ENCODE results near the gene HINT3.

The HINT3 gene

GRCh38 chr6:125923366-125923877, 33.1 kb upstream of the HINT3 start:
- Histone ChIP-seq H3K36me3 (ENCODE audit: control insufficient read depth, insufficient read depth, low read length) (no peaks in the 10 kb centered on the region), H3K4me2 (ENCODE audit: low read length) (no peak overlapping the region), H3K79me1 (ENCODE audit: low read length) (no peaks in the 10 kb centered on the region), H2BK120ac (ENCODE audit: low read depth, low read length) (no peak overlapping the region), H3K23ac (ENCODE audit: low read length) (no peak overlapping the region), H2BK15ac (replicated peaks; ENCODE audit: low read depth) (no peak overlapping the region), H3K79me2 (ENCODE audit: control insufficient read depth, insufficient read depth, low read length) (no peaks in the 10 kb centered on the region), H3K27ac (ENCODE audit: low read depth, low read length) (no peak overlapping the region), H3K56ac (ENCODE audit: low read length) (no peak overlapping the region), H3K4me3 (ENCODE audit: low read length) (no peak overlapping the region), H3K9ac (ENCODE audit: low read length) (no peak overlapping the region), H4K5ac (ENCODE audit: low read length) (no peak overlapping the region), H3K18ac (ENCODE audit: low read length) (no peak overlapping the region), H2BK5ac (ENCODE audit: low read length) (no peak overlapping the region), H3K27me3 (ENCODE audit: insufficient read depth, low read length, poor library complexity) (no peaks in the 10 kb centered on the region), H2AK5ac (ENCODE audit: low read length) (no peak overlapping the region), H3K4ac (ENCODE audit: low read depth, low read length) (no peak overlapping the region), H4K8ac (ENCODE audit: low read depth, low read length) (no peak overlapping the region), H3K4me1 (ENCODE audit: control insufficient read depth, low read depth, low read length) (no peaks in the 10 kb centered on the region)
- no CpG with 5 or more reads among the region's 4 CpGs for WGBS (ENCODE audit: extremely low coverage, insufficient coverage, low lambda C conversion rate)
- DNase-seq, result no peak

- H3K4me2 ChIP-seq (ENCODE audit: low read length), result no peak overlapping the region
- no peak overlapping the region for H3K18ac ChIP-seq (ENCODE audit: low read length)
- H3K27ac ChIP-seq (ENCODE audit: low read depth, low read length), result no peak overlapping the region
- no peak overlapping the region for H3K23ac ChIP-seq (ENCODE audit: low read length)
- H3K27me3 ChIP-seq (ENCODE audit: insufficient read depth, low read length, poor library complexity), result no peaks in the 10 kb centered on the region
- no peak overlapping the region for H3K4ac ChIP-seq (ENCODE audit: low read depth, low read length)
- no peak for DNase-seq
- H4K8ac ChIP-seq (ENCODE audit: low read depth, low read length), result no peak overlapping the region
- no peaks in the 10 kb centered on the region for H3K79me1 ChIP-seq (ENCODE audit: low read length)
- no peaks in the 10 kb centered on the region for H3K4me1 ChIP-seq (ENCODE audit: control insufficient read depth, low read depth, low read length)
- no peaks in the 10 kb centered on the region for H3K36me3 ChIP-seq (ENCODE audit: control insufficient read depth, insufficient read depth, low read length)
- H3K9ac ChIP-seq (ENCODE audit: low read length), result no peak overlapping the region
- H2BK5ac ChIP-seq (ENCODE audit: low read length), result no peak overlapping the region
- H2BK15ac ChIP-seq (replicated peaks; ENCODE audit: low read depth), result no peak overlapping the region
- H3K56ac ChIP-seq (ENCODE audit: low read length), result no peak overlapping the region
- no CpG with 5 or more reads among the region's 2 CpGs for WGBS (ENCODE audit: extremely low coverage, insufficient coverage, low lambda C conversion rate)
- no peak overlapping the region for H2BK120ac ChIP-seq (ENCODE audit: low read depth, low read length)
- H3K79me2 ChIP-seq (ENCODE audit: control insufficient read depth, insufficient read depth, low read length), result no peaks in the 10 kb centered on the region
- no peak overlapping the region for H3K4me3 ChIP-seq (ENCODE audit: low read length)
- H4K5ac ChIP-seq (ENCODE audit: low read length), result no peak overlapping the region
- no peak overlapping the region for H2AK5ac ChIP-seq (ENCODE audit: low read length)
Measured at GRCh38 chr6:125924169-125924568, 32.4 kb upstream of the HINT3 start.

GRCh38 chr6:125924697-125925358, 31.7 kb upstream of the HINT3 start:
- H2BK15ac ChIP-seq (replicated peaks; ENCODE audit: low read depth), result no peak overlapping the region
- no peak overlapping the region for H2BK5ac ChIP-seq (ENCODE audit: low read length)
- H3K4me2 ChIP-seq (ENCODE audit: low read length), result no peak overlapping the region
- H2AK5ac ChIP-seq (ENCODE audit: low read length), result no peak overlapping the region
- H4K8ac ChIP-seq (ENCODE audit: low read depth, low read length), result no peak overlapping the region
- no peaks in the 10 kb centered on the region for H3K79me2 ChIP-seq (ENCODE audit: control insufficient read depth, insufficient read depth, low read length)
- no peak overlapping the region for H3K27ac ChIP-seq (ENCODE audit: low read depth, low read length)
- no peak overlapping the region for H2BK120ac ChIP-seq (ENCODE audit: low read depth, low read length)
- H3K36me3 ChIP-seq (ENCODE audit: control insufficient read depth, insufficient read depth, low read length), result no peaks in the 10 kb centered on the region
- no peak overlapping the region for H3K56ac ChIP-seq (ENCODE audit: low read length)
- H3K4me3 ChIP-seq (ENCODE audit: low read length), result no peak overlapping the region
- no peak overlapping the region for H3K18ac ChIP-seq (ENCODE audit: low read length)
- H3K27me3 ChIP-seq (ENCODE audit: insufficient read depth, low read length, poor library complexity), result no peaks in the 10 kb centered on the region
- H3K23ac ChIP-seq (ENCODE audit: low read length), result no peak overlapping the region
- H3K79me1 ChIP-seq (ENCODE audit: low read length), result no peaks in the 10 kb centered on the region
- no peak overlapping the region for H3K9ac ChIP-seq (ENCODE audit: low read length)
- H3K4ac ChIP-seq (ENCODE audit: low read depth, low read length), result no peak overlapping the region
- WGBS (ENCODE audit: extremely low coverage, insufficient coverage, low lambda C conversion rate), result no CpG with 5 or more reads among the region's 2 CpGs
- no peak for DNase-seq
- no peaks in the 10 kb centered on the region for H3K4me1 ChIP-seq (ENCODE audit: control insufficient read depth, low read depth, low read length)
- H4K5ac ChIP-seq (ENCODE audit: low read length), result no peak overlapping the region

GRCh38 chr6:125926711-125927110, 29.9 kb upstream of the HINT3 start:
- H2BK5ac ChIP-seq (ENCODE audit: low read length), result no peak overlapping the region
- H3K27me3 ChIP-seq (ENCODE audit: insufficient read depth, low read length, poor library complexity), result no peaks in the 10 kb centered on the region
- no peak overlapping the region for H3K4ac ChIP-seq (ENCODE audit: low read depth, low read length)
- no peaks in the 10 kb centered on the region for H3K79me1 ChIP-seq (ENCODE audit: low read length)
- H3K27ac ChIP-seq (ENCODE audit: low read depth, low read length), result no peak overlapping the region
- H3K23ac ChIP-seq (ENCODE audit: low read length), result no peak overlapping the region
- no peak overlapping the region for H3K4me2 ChIP-seq (ENCODE audit: low read length)
- H3K4me3 ChIP-seq (ENCODE audit: low read length), result no peak overlapping the region
- no peaks in the 10 kb centered on the region for H3K36me3 ChIP-seq (ENCODE audit: control insufficient read depth, insufficient read depth, low read length)
- no CpG with 5 or more reads among the region's 3 CpGs for WGBS (ENCODE audit: extremely low coverage, insufficient coverage, low lambda C conversion rate)
- H2BK120ac ChIP-seq (ENCODE audit: low read depth, low read length), result no peak overlapping the region
- H2AK5ac ChIP-seq (ENCODE audit: low read length), result no peak overlapping the region
- no peak overlapping the region for H3K56ac ChIP-seq (ENCODE audit: low read length)
- H2BK15ac ChIP-seq (replicated peaks; ENCODE audit: low read depth), result no peak overlapping the region
- no peaks in the 10 kb centered on the region for H3K79me2 ChIP-seq (ENCODE audit: control insufficient read depth, insufficient read depth, low read length)
- H4K5ac ChIP-seq (ENCODE audit: low read length), result no peak overlapping the region
- H4K8ac ChIP-seq (ENCODE audit: low read depth, low read length), result no peak overlapping the region
- DNase-seq, result no peak
- no peaks in the 10 kb centered on the region for H3K4me1 ChIP-seq (ENCODE audit: control insufficient read depth, low read depth, low read length)
- H3K9ac ChIP-seq (ENCODE audit: low read length), result no peak overlapping the region
- no peak overlapping the region for H3K18ac ChIP-seq (ENCODE audit: low read length)

GRCh38 chr6:125927761-125928160, 28.8 kb upstream of the HINT3 start:
- Histone ChIP-seq H3K27me3 (ENCODE audit: insufficient read depth, low read length, poor library complexity) (no peaks in the 10 kb centered on the region), H2BK120ac (ENCODE audit: low read depth, low read length) (no peak overlapping the region), H3K27ac (ENCODE audit: low read depth, low read length) (no peak overlapping the region), H3K79me1 (ENCODE audit: low read length) (no peaks in the 10 kb centered on the region), H3K18ac (ENCODE audit: low read length) (no peak overlapping the region), H3K4me1 (ENCODE audit: control insufficient read depth, low read depth, low read length) (no peaks in the 10 kb centered on the region), H3K79me2 (ENCODE audit: control insufficient read depth, insufficient read depth, low read length) (no peaks in the 10 kb centered on the region), H3K9ac (ENCODE audit: low read length) (no peak overlapping the region), H3K4me2 (ENCODE audit: low read length) (no peak overlapping the region), H3K56ac (ENCODE audit: low read length) (no peak overlapping the region), H2BK15ac (replicated peaks; ENCODE audit: low read depth) (no peak overlapping the region), H3K4me3 (ENCODE audit: low read length) (no peak overlapping the region), H4K5ac (ENCODE audit: low read length) (no peak overlapping the region), H2BK5ac (ENCODE audit: low read length) (no peak overlapping the region), H3K23ac (ENCODE audit: low read length) (no peak overlapping the region), H2AK5ac (ENCODE audit: low read length) (no peak overlapping the region), H3K36me3 (ENCODE audit: control insufficient read depth, insufficient read depth, low read length) (no peaks in the 10 kb centered on the region), H4K8ac (ENCODE audit: low read depth, low read length) (no peak overlapping the region), H3K4ac (ENCODE audit: low read depth, low read length) (no peak overlapping the region)
- no peak for DNase-seq
- no CpG with 5 or more reads among the region's 7 CpGs for WGBS (ENCODE audit: extremely low coverage, insufficient coverage, low lambda C conversion rate)

Data from mesendoderm (in vitro differentiated cells).